ENCODE measurements around the gene TEAD1. TPM values are rescaled to one million over a fixed set of nuclear protein-coding genes. Genes with fewer than 3 reads are reported as not detected.

The TEAD1 gene
- total RNA-seq, 4 donors from 2014 or later: 71.5 to 109 (median 88.5) TPM

- Histone ChIP-seq H3K9me3 (no peaks in the 10 kb centered on the region), H3K27me3 (no peaks in the 10 kb centered on the region), H3K27ac (no peak overlapping the region), H3K36me3 (peaks cover 2 to 4% of the 10 kb centered on the region in 2 donors), H3K4me1 (no peaks in the 10 kb centered on the region), H3K4me3 (replicated peaks in 1 of 3) (no peak overlapping the region)
- intact Hi-C loops (cut with DNase I): no loop called here
- TF ChIP-seq POLR2A (IDR thresholded peaks at IDR 0.05) (no peak), CTCF (IDR thresholded peaks at IDR 0.05) (no peak)
- DNase-seq: no peak
- WGBS, 2 donors: 92% methylated on average over 3 of the region's 3 CpGs
Observed at GRCh38 chr11:12927221-12927620, 253.0 kb downstream of the TEAD1 start.

GRCh38 chr11:12927886-12928285 lies 253.7 kb downstream of the TEAD1 start:
- Histone ChIP-seq H3K9me3 (no peaks in the 10 kb centered on the region), H3K27ac (no peak overlapping the region), H3K4me3 (replicated peaks in 1 of 3) (no peak overlapping the region), H3K4me1 (no peaks in the 10 kb centered on the region), H3K36me3 (peaks cover 4 to 8% of the 10 kb centered on the region in 2 donors), H3K27me3 (no peaks in the 10 kb centered on the region)
- TF ChIP-seq POLR2A (IDR thresholded peaks at IDR 0.05) (no peak), CTCF (IDR thresholded peaks at IDR 0.05) (no peak)
- whole genome bisulfite sequencing, 2 donors: 89 to 91% methylated on average over 2 of the region's 2 CpGs
- DNase-seq: no peak
- intact Hi-C loops (cut with DNase I): no loop called here

GRCh38 chr11:12930850-12931249 lies 256.6 kb downstream of the TEAD1 start:
- peaks cover 0 to 8% of the 10 kb centered on the region in 2 donors for H3K36me3 ChIP-seq
- peaks cover 6 to 9% of the 10 kb centered on the region in 2 donors for H3K4me1 ChIP-seq
- no peaks in the 10 kb centered on the region for H3K27me3 ChIP-seq
- intact Hi-C loops (cut with DNase I): no loop called here
- H3K9me3 ChIP-seq: no peaks in the 10 kb centered on the region
- no peak for DNase-seq
- no peak overlapping the region for H3K27ac ChIP-seq
- H3K4me3 ChIP-seq (replicated peaks in 1 of 3): no peak overlapping the region
- TF ChIP-seq POLR2A (IDR thresholded peaks at IDR 0.05): no peak
- no peak for TF ChIP-seq CTCF (IDR thresholded peaks at IDR 0.05)

GRCh38 chr11:12932485-12932884 lies 258.3 kb downstream of the TEAD1 start:
- H3K9me3 ChIP-seq: no peaks in the 10 kb centered on the region
- H3K36me3 ChIP-seq: peaks cover 4 to 8% of the 10 kb centered on the region in 2 donors
- no peaks in the 10 kb centered on the region for H3K27me3 ChIP-seq
- peaks cover 10 to 14% of the 10 kb centered on the region in 2 donors for H3K4me1 ChIP-seq
- TF ChIP-seq POLR2A (IDR thresholded peaks at IDR 0.05) (no peak), CTCF (IDR thresholded peaks at IDR 0.05) (no peak)
- H3K27ac ChIP-seq: no peak overlapping the region
- no peak for DNase-seq
- 78 to 89% methylated on average over 5 of the region's 5 CpGs for whole genome bisulfite sequencing, 2 donors
- intact Hi-C loops (cut with DNase I): no loop called here
- H3K4me3 ChIP-seq (replicated peaks in 1 of 3): no peak overlapping the region

GRCh38 chr11:12936200-12936599 lies 262.0 kb downstream of the TEAD1 start:
- DNase-seq: no peak
- Histone ChIP-seq H3K27me3 (no peaks in the 10 kb centered on the region), H3K4me1 (peaks cover 10 to 14% of the 10 kb centered on the region in 2 donors), H3K36me3 (peaks cover 8% of the 10 kb centered on the region in 2 donors), H3K4me3 (replicated peaks in 1 of 3) (no peak overlapping the region), H3K9me3 (no peaks in the 10 kb centered on the region), H3K27ac (peak overlapping the region in 1 of 3 donors; percentile 43)
- TF ChIP-seq POLR2A (IDR thresholded peaks at IDR 0.05): no peak
- TF ChIP-seq CTCF (IDR thresholded peaks at IDR 0.05): no peak
- WGBS, 2 donors: 25 to 42% methylated on average over 2 of the region's 2 CpGs
- intact Hi-C loops (cut with DNase I): no loop called here
